Measurements from ENCODE around the gene AVP. TPM values are rescaled to one million over a fixed set of nuclear protein-coding genes. Genes with fewer than 3 reads are reported as not detected.
"Not testable (repeated sequence)": the region's sequence is repeated elsewhere in the genome, so short reads cannot be mapped to it uniquely, and the experiment has no call there.

Gene AVP
- total and polyA plus RNA-seq, 2 of the 13 experiments (the other 11 are each of a cell fraction or from before 2014, with no cell fraction given) = 0.12 TPM; not detected in 1

DNA sequence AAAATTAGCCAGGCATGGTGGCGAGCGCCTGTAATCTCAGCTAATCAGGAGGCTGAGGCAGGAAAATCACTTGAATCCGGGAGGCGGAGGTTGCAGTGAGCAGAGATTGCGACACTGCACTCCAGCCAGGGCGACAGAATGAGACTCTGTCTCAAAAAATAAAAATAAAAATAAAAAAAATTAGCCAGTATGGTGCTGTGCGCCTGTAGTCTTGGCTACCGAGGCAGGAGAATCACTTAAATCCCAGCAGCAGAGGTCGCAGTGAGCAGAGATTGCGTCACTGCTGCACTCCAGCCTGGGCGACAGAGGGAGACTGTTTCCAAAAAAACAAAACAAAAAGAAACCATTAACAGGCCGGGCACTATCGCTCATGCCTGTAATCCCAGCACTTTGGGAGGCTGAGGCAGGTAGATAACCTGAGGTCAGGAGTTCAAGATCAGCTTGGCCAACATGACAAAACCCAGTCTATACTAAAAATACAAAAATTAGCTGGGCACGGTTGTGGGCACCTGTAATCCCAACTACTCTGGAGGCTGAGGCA is 33.4 kb upstream of the AVP start (continued):
- TF ChIP-seq, protein P1, sequence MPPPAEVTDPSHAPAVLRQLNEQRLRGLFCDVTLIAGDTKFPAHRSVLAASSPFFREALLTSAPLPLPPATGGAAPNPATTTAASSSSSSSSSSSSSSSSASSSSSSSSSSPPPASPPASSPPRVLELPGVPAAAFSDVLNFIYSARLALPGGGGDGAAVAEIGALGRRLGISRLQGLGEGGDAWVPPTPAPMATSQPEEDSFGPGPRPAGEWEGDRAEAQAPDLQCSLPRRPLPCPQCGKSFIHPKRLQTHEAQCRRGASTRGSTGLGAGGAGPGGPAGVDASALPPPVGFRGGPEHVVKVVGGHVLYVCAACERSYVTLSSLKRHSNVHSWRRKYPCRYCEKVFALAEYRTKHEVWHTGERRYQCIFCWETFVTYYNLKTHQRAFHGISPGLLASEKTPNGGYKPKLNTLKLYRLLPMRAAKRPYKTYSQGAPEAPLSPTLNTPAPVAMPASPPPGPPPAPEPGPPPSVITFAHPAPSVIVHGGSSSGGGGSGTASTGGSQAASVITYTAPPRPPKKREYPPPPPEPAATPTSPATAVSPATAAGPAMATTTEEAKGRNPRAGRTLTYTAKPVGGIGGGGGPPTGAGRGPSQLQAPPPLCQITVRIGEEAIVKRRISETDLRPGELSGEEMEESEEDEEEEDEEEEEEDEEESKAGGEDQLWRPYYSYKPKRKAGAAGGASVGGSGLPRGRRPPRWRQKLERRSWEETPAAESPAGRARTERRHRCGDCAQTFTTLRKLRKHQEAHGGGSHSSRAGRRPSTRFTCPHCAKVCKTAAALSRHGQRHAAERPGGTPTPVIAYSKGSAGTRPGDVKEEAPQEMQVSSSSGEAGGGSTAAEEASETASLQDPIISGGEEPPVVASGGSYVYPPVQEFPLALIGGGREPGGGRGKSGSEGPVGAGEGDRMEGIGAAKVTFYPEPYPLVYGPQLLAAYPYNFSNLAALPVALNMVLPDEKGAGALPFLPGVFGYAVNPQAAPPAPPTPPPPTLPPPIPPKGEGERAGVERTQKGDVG (CRISPR knock-in tag; IDR thresholded peaks at IDR 0.05; ENCODE audit: borderline replicate concordance) = peak; percentile 58; the same call in 1 of the 2 replicates
- TF ChIP-seq ZNF652 (CRISPR knock-in tag; IDR thresholded peaks at IDR 0.05; ENCODE audit: borderline replicate concordance, low read depth) (peak; percentile 67; the same call in 1 of the 2 replicates), ZNF83 (CRISPR knock-in tag; IDR thresholded peaks at IDR 0.05; ENCODE audit: borderline replicate concordance) (0 out of 2 replicates have a peak, but pooled peaks have one; percentile 57), ZNF691 (CRISPR knock-in tag; IDR thresholded peaks at IDR 0.05; ENCODE audit: borderline replicate concordance, low read depth) (peak; percentile 92), RARA (CRISPR knock-in tag; IDR thresholded peaks at IDR 0.05) (peak; percentile 63; the same call in 1 of the 2 replicates), HMG20A (CRISPR knock-in tag; IDR thresholded peaks at IDR 0.05; ENCODE audit: borderline replicate concordance) (peak; percentile 67; the same call in 1 of the 2 replicates), ELF1 (CRISPR knock-in tag; IDR thresholded peaks at IDR 0.05) (peak; percentile 26; the same call in 1 of the 2 replicates), MAZ (CRISPR knock-in tag; IDR thresholded peaks at IDR 0.05; ENCODE audit: low read depth) (peak; percentile 66), TFE3 (CRISPR knock-in tag; IDR thresholded peaks at IDR 0.05) (peak; percentile 52; the same call in 1 of the 2 replicates), NR2F1 (CRISPR knock-in tag; IDR thresholded peaks at IDR 0.05) (peak in 1 of 2 experiments; percentile 12; a peak in 1 of 4 replicates), ZSCAN25 (CRISPR knock-in tag; IDR thresholded peaks at IDR 0.05) (peak; percentile 55), FOXJ3 (CRISPR knock-in tag; IDR thresholded peaks at IDR 0.05; ENCODE audit: borderline replicate concordance) (peak; percentile 68; the same call in 1 of the 2 replicates), ZNF720 (CRISPR knock-in tag; IDR thresholded peaks at IDR 0.05) (0 out of 2 replicates have a peak, but pooled peaks have one; percentile 27), HOXA3 (CRISPR knock-in tag; IDR thresholded peaks at IDR 0.05) (peak; percentile 78; the same call in 1 of the 2 replicates), NKX3-1 (CRISPR knock-in tag; IDR thresholded peaks at IDR 0.05) (0 out of 2 replicates have a peak, but pooled peaks have one; percentile 56), BRCA1 (CRISPR knock-in tag; IDR thresholded peaks at IDR 0.05) (0 out of 2 replicates have a peak, but pooled peaks have one; percentile 32), PHF5A (CRISPR knock-in tag; IDR thresholded peaks at IDR 0.05; ENCODE audit: low read depth, unreplicated experiment) (peak; percentile 57)
- TF ChIP-seq, protein P2, sequence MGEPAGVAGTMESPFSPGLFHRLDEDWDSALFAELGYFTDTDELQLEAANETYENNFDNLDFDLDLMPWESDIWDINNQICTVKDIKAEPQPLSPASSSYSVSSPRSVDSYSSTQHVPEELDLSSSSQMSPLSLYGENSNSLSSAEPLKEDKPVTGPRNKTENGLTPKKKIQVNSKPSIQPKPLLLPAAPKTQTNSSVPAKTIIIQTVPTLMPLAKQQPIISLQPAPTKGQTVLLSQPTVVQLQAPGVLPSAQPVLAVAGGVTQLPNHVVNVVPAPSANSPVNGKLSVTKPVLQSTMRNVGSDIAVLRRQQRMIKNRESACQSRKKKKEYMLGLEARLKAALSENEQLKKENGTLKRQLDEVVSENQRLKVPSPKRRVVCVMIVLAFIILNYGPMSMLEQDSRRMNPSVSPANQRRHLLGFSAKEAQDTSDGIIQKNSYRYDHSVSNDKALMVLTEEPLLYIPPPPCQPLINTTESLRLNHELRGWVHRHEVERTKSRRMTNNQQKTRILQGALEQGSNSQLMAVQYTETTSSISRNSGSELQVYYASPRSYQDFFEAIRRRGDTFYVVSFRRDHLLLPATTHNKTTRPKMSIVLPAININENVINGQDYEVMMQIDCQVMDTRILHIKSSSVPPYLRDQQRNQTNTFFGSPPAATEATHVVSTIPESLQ (CRISPR knock-in tag; conservative IDR thresholded peaks at IDR 0.05) = peak; percentile 84; the same call in 1 of the 2 replicates
- TF ChIP-seq MAZ (IDR thresholded peaks at IDR 0.05; ENCODE audit: borderline replicate concordance, low read depth, low read length) = not testable (repeated sequence)
- TF ChIP-seq, protein P3, sequence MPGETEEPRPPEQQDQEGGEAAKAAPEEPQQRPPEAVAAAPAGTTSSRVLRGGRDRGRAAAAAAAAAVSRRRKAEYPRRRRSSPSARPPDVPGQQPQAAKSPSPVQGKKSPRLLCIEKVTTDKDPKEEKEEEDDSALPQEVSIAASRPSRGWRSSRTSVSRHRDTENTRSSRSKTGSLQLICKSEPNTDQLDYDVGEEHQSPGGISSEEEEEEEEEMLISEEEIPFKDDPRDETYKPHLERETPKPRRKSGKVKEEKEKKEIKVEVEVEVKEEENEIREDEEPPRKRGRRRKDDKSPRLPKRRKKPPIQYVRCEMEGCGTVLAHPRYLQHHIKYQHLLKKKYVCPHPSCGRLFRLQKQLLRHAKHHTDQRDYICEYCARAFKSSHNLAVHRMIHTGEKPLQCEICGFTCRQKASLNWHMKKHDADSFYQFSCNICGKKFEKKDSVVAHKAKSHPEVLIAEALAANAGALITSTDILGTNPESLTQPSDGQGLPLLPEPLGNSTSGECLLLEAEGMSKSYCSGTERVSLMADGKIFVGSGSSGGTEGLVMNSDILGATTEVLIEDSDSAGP (CRISPR knock-in tag; IDR thresholded peaks at IDR 0.05; ENCODE audit: borderline replicate concordance) = peak; percentile 61; the same call in 1 of the 2 replicates

All from HepG2 (cell line).